Body of pancreas (tissue), 4 donors: ENCODE results near the gene ZNF709. TPM values are rescaled to one million over a fixed set of nuclear protein-coding genes. Genes with fewer than 3 reads are reported as not detected.
"Not testable (repeated sequence)": the region's sequence is repeated elsewhere in the genome, so short reads cannot be mapped to it uniquely, and the experiment has no call there.

Experiments used
- ATAC-seq: fragments of 150-250 bp; one replicate; pipeline ENCODE4 v1.9.1; 2016
- DNase-seq, 4 donors: peaks; one replicate each; pipeline ENCODE4 v3.0.0-alpha.2; 2019
- H3K27ac ChIP-seq, 4 donors: fragments of 200-600 bp; sonication (generic); 1 replicate in 3 of 4; 2 replicates in 1 of 4; pipeline versions ENCODE4 v1.5.1 to v1.6.1; 2016 to 2019; ENCODE audit warnings: mild to moderate bottlenecking in 1 of 4, mixed read lengths in 1 of 4, moderate library complexity in 1 of 4
- H3K27me3 ChIP-seq, 2 donors: fragments of 200-600 bp; sonication (generic); one replicate each; pipeline ENCODE4 v1.6.0; 2016; ENCODE audit warnings: mild to moderate bottlenecking in 1 of 2
- H3K36me3 ChIP-seq, 2 donors: fragments of 200-600 bp; sonication (generic); replicated peaks in 1 of 2; 2 replicates each; pipeline ENCODE4 v1.5.1; 2016; ENCODE audit warnings: low read depth in 2 of 2; ENCODE audit not compliant: insufficient read depth in 1 of 2
- H3K4me1 ChIP-seq: fragments of 200-600 bp; sonication (generic); one replicate; pipeline ENCODE4 v1.6.0; 2016
- H3K4me3 ChIP-seq, 2 donors: fragments of 200-600 bp; sonication (generic); 1 replicate in 1 of 2; 2 replicates in 1 of 2; pipeline ENCODE4 v1.5.1; 2016 to 2019
- H3K9me3 ChIP-seq, 3 donors: fragments of 200-600 bp; sonication (generic); 1 replicate in 2 of 3; 2 replicates in 1 of 3; pipeline ENCODE4 v1.5.1; 2016
- POLR2A ChIP-seq, 3 donors: fragments of 450-650 bp; IDR thresholded peaks; one replicate each; pipeline ENCODE4 v1.6.1; 2016; ENCODE audit warnings: antibody characterized with exemption in 3 of 3, mild to moderate bottlenecking in 2 of 3
- WGBS, 2 donors: methylation state at CpG; one replicate each; pipeline ENCODE4 v1.1.5; 2017; 5-methylcytosine and 5-hydroxymethylcytosine counted together
- intact Hi-C: fragments of 100-400 bp; cut with DNase I; formaldehyde crosslinking; loops from one replicate; pipeline ENCODE4 v1.15.1; 2023
- total RNA-seq, 2 donors: library from RNA; depleted of rRNA; stranded (reverse); fragments of >200 nt; gene quantifications; one replicate each; pipeline ENCODE4 v1.1.0, GENCODE V29; 2016
- TF ChIP-seq, protein P1 (sequence below), 7 experiments: fragments of 450-650 bp in 4 of 7; fragments of 200-600 bp in 3 of 7; sonication (generic) in 3 of 7; IDR thresholded peaks; one replicate each; pipeline ENCODE4 v1.5.1; 2016 to 2019; ENCODE audit warnings: antibody characterized with exemption in 7 of 7

ZNF709 gene
- total RNA-seq, 2 donors from 2014 or later, result 2.3 to 3.1 TPM

- no peak overlapping the region for H3K27ac ChIP-seq
- peaks cover 27% of the 10 kb centered on the region for H3K4me1 ChIP-seq
- no peak overlapping the region for H3K4me3 ChIP-seq
- no peak for DNase-seq
- no peaks in the 10 kb centered on the region for H3K36me3 ChIP-seq
- H3K9me3 ChIP-seq, result no peaks in the 10 kb centered on the region
- TF ChIP-seq POLR2A (IDR thresholded peaks at IDR 0.05), result no peak
- TF ChIP-seq, protein P1, sequence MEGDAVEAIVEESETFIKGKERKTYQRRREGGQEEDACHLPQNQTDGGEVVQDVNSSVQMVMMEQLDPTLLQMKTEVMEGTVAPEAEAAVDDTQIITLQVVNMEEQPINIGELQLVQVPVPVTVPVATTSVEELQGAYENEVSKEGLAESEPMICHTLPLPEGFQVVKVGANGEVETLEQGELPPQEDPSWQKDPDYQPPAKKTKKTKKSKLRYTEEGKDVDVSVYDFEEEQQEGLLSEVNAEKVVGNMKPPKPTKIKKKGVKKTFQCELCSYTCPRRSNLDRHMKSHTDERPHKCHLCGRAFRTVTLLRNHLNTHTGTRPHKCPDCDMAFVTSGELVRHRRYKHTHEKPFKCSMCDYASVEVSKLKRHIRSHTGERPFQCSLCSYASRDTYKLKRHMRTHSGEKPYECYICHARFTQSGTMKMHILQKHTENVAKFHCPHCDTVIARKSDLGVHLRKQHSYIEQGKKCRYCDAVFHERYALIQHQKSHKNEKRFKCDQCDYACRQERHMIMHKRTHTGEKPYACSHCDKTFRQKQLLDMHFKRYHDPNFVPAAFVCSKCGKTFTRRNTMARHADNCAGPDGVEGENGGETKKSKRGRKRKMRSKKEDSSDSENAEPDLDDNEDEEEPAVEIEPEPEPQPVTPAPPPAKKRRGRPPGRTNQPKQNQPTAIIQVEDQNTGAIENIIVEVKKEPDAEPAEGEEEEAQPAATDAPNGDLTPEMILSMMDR (IDR thresholded peaks at IDR 0.05), result no peak
- intact Hi-C loops, result no loop called here
- ATAC-seq, result no peak
- H3K27me3 ChIP-seq, result no peaks in the 10 kb centered on the region
- 69% methylated on average over 2 of the region's 2 CpGs; no CpG with 5 or more reads in 1 of the 2 donors for WGBS, 2 donors
These were observed 2.1 kb downstream of the ZNF709 start for GRCh38 chr19:12482509-12482886.

- H3K4me3 ChIP-seq, result no peak overlapping the region
These were observed 2.7 kb downstream of the ZNF709 start for GRCh38 chr19:12481781-12482508.

GRCh38 chr19:12478234-12478941 lies 6.2 kb downstream of the ZNF709 start:
- no peaks in the 10 kb centered on the region for H3K36me3 ChIP-seq
- no peak overlapping the region for H3K4me3 ChIP-seq
- WGBS, 2 donors, result 39 to 45% methylated on average over 5 of the region's 5 CpGs
- TF ChIP-seq, protein P1 (IDR thresholded peaks at IDR 0.05), result no peak
- no peak for TF ChIP-seq POLR2A (IDR thresholded peaks at IDR 0.05)
- H3K9me3 ChIP-seq, result no peaks in the 10 kb centered on the region
- H3K27me3 ChIP-seq, result no peaks in the 10 kb centered on the region
- H3K4me1 ChIP-seq, result peaks cover 14% of the 10 kb centered on the region
- intact Hi-C loops, result no loop called here
- H3K27ac ChIP-seq, result peak overlapping the region in 1 of 4 donors; percentile 5
- peak; percentile 30 for ATAC-seq
- peak in 1 of 4 donors; percentile 35 for DNase-seq

More at GRCh38 chr19:12481781-12482508, 2.7 kb downstream of the ZNF709 start:
- Histone ChIP-seq H3K36me3 (no peaks in the 10 kb centered on the region), H3K27me3 (no peaks in the 10 kb centered on the region), H3K27ac (no peak overlapping the region), H3K9me3 (no peaks in the 10 kb centered on the region), H3K4me1 (peaks cover 27% of the 10 kb centered on the region)
- intact Hi-C loops, result no loop called here
- WGBS, 2 donors, result 69 to 75% methylated on average over 4 of the region's 4 CpGs
- TF ChIP-seq POLR2A (IDR thresholded peaks at IDR 0.05), result no peak
- TF ChIP-seq, protein P1 (IDR thresholded peaks at IDR 0.05), result no peak
- DNase-seq (no peak), ATAC-seq (no peak)

- H3K4me1 ChIP-seq, H3K27ac ChIP-seq, ATAC-seq, H3K4me3 ChIP-seq, DNase-seq, intact Hi-C loops, H3K27me3 ChIP-seq: not testable (repeated sequence)
- peaks cover 10 to 14% of the 10 kb centered on the region in 2 donors for H3K36me3 ChIP-seq
- WGBS, 2 donors, result 98 to 100% methylated on average over 5 to 18 of the region's 33 CpGs
- H3K9me3 ChIP-seq, result peaks cover 0 to 37% (median 0%) of the 10 kb centered on the region in 3 donors
These were observed 17.0 kb downstream of the ZNF709 start for GRCh38 chr19:12467651-12468050.

DNA sequence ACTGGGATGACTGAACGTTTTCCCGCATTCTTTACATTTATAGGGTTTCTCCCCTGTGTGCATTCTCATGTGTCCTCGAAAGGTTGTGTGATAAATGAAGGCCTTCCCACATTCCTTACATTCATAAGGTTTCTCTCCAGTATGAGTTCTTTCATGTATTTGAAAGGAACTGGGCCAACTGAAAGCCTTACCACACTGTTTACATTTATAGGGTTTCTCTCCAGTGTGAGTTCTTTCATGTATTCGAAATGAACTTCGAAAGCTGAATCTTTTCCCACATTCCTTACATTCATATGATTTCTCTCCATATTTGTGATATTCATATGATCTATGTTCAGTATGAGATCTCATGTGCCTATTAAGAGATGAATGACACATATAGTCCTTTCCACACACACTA lies 19.4 kb downstream of the ZNF709 start:
- 75 to 97% methylated on average over 5 of the region's 5 CpGs for whole genome bisulfite sequencing, 2 donors
- H3K36me3 ChIP-seq, result peaks cover 10 to 14% of the 10 kb centered on the region in 2 donors
- no peak overlapping the region for H3K27ac ChIP-seq
- H3K4me1 ChIP-seq, result no peaks in the 10 kb centered on the region
- TF ChIP-seq, protein P1 (IDR thresholded peaks at IDR 0.05), result no peak
- no peak for TF ChIP-seq POLR2A (IDR thresholded peaks at IDR 0.05)
- ATAC-seq, result no peak
- no peaks in the 10 kb centered on the region for H3K27me3 ChIP-seq
- no peak for DNase-seq
- peaks cover 0 to 37% (median 0%) of the 10 kb centered on the region in 3 donors for H3K9me3 ChIP-seq
- intact Hi-C loops, result no loop called here
- no peak overlapping the region for H3K4me3 ChIP-seq
